Pancreas (tissue), 10 donors: ENCODE measurements around the gene KNDC1. TPM values are rescaled to one million over a fixed set of nuclear protein-coding genes. Genes with fewer than 3 reads are reported as not detected.

ENCODE experiments used
- ATAC-seq, 4 donors: fragments of 200-7000 bp; cut with Tn5 transposase; one replicate each; pipeline versions ENCODE4 v1.8.0 to v1.9.1; 2020; ENCODE audit warnings: mild to moderate bottlenecking in 4 of 4, moderate library complexity in 4 of 4
- DNase-seq, 6 donors: peaks; one replicate each; pipeline ENCODE4 v3.0.0-alpha.2; 2020
- FAIRE-seq: peaks from 2 replicates; lab custom pipeline; 2012; peaks lifted over from hg19 to GRCh38; lab: Jason Lieb, UNC
- H3K27ac ChIP-seq, 4 donors: fragments of 200-600 bp; sonication (generic); 1 replicate in 3 of 4; 2 replicates in 1 of 4; pipeline versions ENCODE4 v1.5.0 to v1.8.0; 2020
- H3K27me3 ChIP-seq, 4 donors: fragments of 200-600 bp; one replicate each; pipeline ENCODE4 v1.8.0; 2021
- H3K36me3 ChIP-seq, 3 donors: fragments of 200-600 bp; sonication (generic) in 1 of 3; one replicate each; pipeline versions ENCODE4 v1.5.0 to v1.8.0; 2020 to 2021
- H3K4me1 ChIP-seq, 3 donors: fragments of 200-600 bp; one replicate each; pipeline ENCODE4 v1.8.0; 2021
- H3K4me3 ChIP-seq, 4 donors: fragments of 200-600 bp; sonication (generic) in 2 of 4; one replicate each; pipeline versions ENCODE4 v1.5.0 to v1.8.0; 2020 to 2021
- H3K9me3 ChIP-seq, 4 donors: fragments of 200-600 bp; one replicate each; pipeline ENCODE4 v1.8.0; 2021
- WGBS, 2 donors: extraction: QIAGEN DNeasy Blood & Tissue Kit; methylation state at CpG; one replicate each; pipeline ENCODE4 v1.1.7; 2013; 5-methylcytosine and 5-hydroxymethylcytosine counted together
- intact Hi-C, 3 donors: fragments of 100-400 bp; cut with DNase I; formaldehyde crosslinking; loops; one replicate each; pipeline versions ENCODE4 v1.11.1 to v1.14.2; 2022
- polyA plus RNA-seq, 2 donors: library from polyadenylated mRNA; stranded (reverse); fragments of 200-250 nt; gene quantifications; one replicate each; pipeline ENCODE4 v1.2.3, GENCODE V29; 2013
- total RNA-seq, 6 donors: library from RNA; stranded (reverse); fragmentation: NEBNext Ultra II Directional in 4 of 6; extraction: Animal tissue kit (Norgen Biotek cat#: 25700) in 4 of 6; gene quantifications; one replicate each; pipeline versions ENCODE4 v1.2.1 to v1.2.4, GENCODE V29; 2021 to 2023
- TF ChIP-seq, protein P1 (sequence below), 4 donors: fragments of 200-600 bp; sonication (generic) in 3 of 4; IDR thresholded peaks; one replicate each; pipeline versions ENCODE4 v1.5.0 to v1.8.0; 2021; ENCODE audit warnings: antibody characterized with exemption in 4 of 4
- donor health status: healthy with polysubstance abuse.
- donor health status: DM: no; HTN: no; CAD: no; lungs with moderate emphysema.
- donor health status: DM: no; HTN: no; CAD: no.
- donor health status: control.
- donor health status: control.
- donor health status: Bipolar disorder and iron deficiency.
- donor health status: DM: yes; HTN: yes; CAD: no.
- donor health status: DM: no; HTN: no; CAD: no.
- donor health status: DM: no; HTN: no; CAD: no.
- donor health status: DM: yes; HTN: yes; CAD: no.

KNDC1 gene
- total and polyA plus RNA-seq, 8 donors, result 0.14 to 3.1 (median 0.74) TPM

DNA sequence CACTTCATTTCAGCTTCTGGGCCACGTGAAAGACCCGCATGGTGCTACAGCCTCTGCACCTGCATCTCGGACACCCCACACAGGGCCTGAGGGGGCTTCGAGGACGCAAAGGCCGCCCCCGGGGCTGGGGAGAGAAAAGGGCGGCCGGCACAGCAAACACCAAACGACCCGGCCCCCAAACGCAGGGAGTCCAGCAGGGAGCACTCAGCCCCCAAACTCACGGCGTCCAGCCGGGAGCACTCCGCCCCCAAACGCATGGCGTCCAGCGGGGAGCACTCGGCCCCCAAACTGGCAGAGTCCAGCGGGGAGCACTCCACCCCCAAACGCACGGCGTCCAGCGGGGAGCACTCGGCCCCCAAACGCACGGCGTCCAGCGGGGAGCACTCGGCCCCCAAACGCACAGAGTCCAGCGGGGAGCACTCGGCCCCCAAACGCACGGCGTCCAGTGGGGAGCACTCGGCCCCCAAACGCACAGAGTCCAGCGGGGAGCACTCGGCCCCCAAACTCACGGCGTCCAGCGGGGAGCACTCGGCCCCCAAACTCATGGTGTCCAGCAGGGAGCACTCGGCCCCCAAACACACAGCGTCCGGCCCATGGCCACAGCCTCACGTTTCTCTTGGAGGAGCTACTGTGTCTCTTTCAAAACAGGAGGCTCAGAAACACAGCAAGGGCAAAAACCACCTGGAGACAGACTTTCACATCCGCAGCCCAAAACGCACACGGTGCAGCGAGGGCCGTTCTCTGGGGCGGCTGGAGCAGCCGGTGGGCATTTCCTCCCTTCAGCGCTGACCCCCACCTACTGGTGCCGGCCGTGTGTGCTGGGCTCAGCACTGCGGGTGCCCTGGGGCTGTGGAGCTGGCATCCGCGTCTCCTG is 43.0 kb downstream of the KNDC1 start:
- no peaks in the 10 kb centered on the region for H3K9me3 ChIP-seq
- TF ChIP-seq, protein P1, sequence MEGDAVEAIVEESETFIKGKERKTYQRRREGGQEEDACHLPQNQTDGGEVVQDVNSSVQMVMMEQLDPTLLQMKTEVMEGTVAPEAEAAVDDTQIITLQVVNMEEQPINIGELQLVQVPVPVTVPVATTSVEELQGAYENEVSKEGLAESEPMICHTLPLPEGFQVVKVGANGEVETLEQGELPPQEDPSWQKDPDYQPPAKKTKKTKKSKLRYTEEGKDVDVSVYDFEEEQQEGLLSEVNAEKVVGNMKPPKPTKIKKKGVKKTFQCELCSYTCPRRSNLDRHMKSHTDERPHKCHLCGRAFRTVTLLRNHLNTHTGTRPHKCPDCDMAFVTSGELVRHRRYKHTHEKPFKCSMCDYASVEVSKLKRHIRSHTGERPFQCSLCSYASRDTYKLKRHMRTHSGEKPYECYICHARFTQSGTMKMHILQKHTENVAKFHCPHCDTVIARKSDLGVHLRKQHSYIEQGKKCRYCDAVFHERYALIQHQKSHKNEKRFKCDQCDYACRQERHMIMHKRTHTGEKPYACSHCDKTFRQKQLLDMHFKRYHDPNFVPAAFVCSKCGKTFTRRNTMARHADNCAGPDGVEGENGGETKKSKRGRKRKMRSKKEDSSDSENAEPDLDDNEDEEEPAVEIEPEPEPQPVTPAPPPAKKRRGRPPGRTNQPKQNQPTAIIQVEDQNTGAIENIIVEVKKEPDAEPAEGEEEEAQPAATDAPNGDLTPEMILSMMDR (IDR thresholded peaks at IDR 0.05), result no peak
- ATAC-seq (no peak), FAIRE-seq (no peak), DNase-seq (peak in 2 of 6 donors; percentile 1 to 31)
- no peak overlapping the region for H3K27ac ChIP-seq
- WGBS, 2 donors, result 61 to 73% methylated on average over 51 to 61 of the region's 62 CpGs
- no peaks in the 10 kb centered on the region for H3K36me3 ChIP-seq
- H3K4me3 ChIP-seq, result no peak overlapping the region
- intact Hi-C loops, result no loop called here
- H3K27me3 ChIP-seq, result no peaks in the 10 kb centered on the region
- H3K4me1 ChIP-seq, result no peaks in the 10 kb centered on the region

DNA sequence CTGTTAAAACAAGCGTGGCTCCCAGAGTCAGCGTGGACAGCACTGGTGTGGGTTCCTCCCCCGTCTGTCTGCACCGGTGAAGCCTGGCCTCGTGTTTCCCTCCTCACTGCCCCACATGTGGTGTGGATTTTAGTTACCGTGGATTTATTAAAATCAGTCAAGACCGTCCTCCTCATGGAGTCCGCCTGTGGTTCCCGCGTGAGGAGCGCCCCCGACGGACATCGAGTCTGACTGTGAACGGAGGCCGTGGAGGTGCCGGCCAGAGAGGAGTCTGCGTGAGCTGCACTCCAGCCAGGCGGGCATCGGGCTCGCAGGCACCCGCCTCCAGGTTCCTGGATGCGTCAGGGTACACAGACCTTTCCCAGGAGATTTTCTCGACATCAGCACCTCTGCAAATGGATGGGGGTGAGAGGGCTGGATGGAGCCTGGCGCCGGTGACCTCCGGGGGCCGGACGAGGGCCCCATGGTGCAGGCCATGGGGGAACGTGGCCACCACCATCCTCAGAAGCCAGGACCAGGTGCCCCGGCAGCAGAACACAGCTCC is 43.7 kb downstream of the KNDC1 start:
- peak in 2 of 6 donors; percentile 8 to 48 for DNase-seq
- intact Hi-C loops, result no loop called here
- WGBS, 2 donors, result 66 to 77% methylated on average over 31 of the region's 31 CpGs
- Histone ChIP-seq H3K9me3 (no peaks in the 10 kb centered on the region), H3K27me3 (no peaks in the 10 kb centered on the region), H3K4me3 (no peak overlapping the region), H3K27ac (no peak overlapping the region), H3K36me3 (no peaks in the 10 kb centered on the region), H3K4me1 (no peaks in the 10 kb centered on the region)
- no peak for ATAC-seq
- TF ChIP-seq, protein P1 (IDR thresholded peaks at IDR 0.05), result no peak
- no peak for FAIRE-seq

DNA sequence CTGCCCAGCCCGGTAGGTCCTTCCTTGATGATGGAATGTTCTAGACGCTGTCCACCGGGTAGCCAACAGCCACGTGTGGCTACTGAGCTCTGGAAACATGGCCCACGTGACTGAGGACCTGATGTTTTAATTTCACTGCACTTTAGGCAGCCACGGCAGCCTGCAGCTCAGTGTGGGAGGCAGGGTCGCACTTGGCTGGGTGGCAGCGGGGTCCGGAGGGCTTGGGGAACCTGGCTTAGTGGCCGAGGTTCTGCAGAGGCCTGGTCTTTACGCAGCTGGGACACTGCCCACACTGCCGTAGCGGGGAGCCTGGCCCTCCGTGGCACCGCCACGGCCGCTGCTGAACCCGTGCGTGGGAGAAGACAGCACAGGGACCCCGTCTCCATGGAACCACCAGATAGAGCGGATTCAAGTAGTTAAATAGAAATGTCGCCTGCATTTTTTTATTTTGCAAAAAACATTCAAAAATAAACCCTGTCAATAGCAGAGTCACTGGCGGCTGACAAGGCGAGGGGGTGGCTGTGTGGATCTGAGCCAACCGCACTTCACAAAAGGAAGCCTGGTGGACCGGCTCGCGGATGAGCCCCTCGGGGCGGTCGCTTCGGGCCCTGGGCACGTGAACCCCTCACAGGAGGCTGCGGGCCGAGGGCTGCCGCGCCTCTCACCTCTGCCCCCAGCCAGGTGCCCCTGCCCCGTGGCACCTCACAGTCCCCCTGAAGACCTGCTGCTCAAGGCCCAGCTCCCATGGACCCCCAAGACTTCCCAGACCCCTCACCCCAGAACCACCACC is 44.4 kb downstream of the KNDC1 start:
- Histone ChIP-seq H3K4me1 (no peaks in the 10 kb centered on the region), H3K9me3 (no peaks in the 10 kb centered on the region), H3K4me3 (no peak overlapping the region), H3K27ac (no peak overlapping the region), H3K27me3 (no peaks in the 10 kb centered on the region), H3K36me3 (no peaks in the 10 kb centered on the region)
- 74 to 80% methylated on average over 38 of the region's 38 CpGs for WGBS, 2 donors
- TF ChIP-seq, protein P1 (IDR thresholded peaks at IDR 0.05), result no peak
- intact Hi-C loops, result no loop called here
- ATAC-seq, result no peak
- peak in 2 of 6 donors; percentile 4 to 51 for DNase-seq
- FAIRE-seq, result no peak

GRCh38 chr10:133205146-133205545 is 45.1 kb downstream of the KNDC1 start:
- no peaks in the 10 kb centered on the region for H3K27me3 ChIP-seq
- TF ChIP-seq, protein P1 (IDR thresholded peaks at IDR 0.05), result no peak
- intact Hi-C loops, result no loop called here
- peak in 2 of 6 donors; percentile 15 to 42 for DNase-seq
- H3K4me1 ChIP-seq, result no peaks in the 10 kb centered on the region
- 62 to 69% methylated on average over 23 of the region's 23 CpGs for WGBS, 2 donors
- H3K27ac ChIP-seq, result no peak overlapping the region
- no peaks in the 10 kb centered on the region for H3K9me3 ChIP-seq
- FAIRE-seq, result no peak
- no peaks in the 10 kb centered on the region for H3K36me3 ChIP-seq
- H3K4me3 ChIP-seq, result no peak overlapping the region
- no peak for ATAC-seq
